ENCODE measurements around the gene DCHS2.

- TF ChIP-seq CTCF (IDR thresholded peaks at IDR 0.05) (no peak), POLR2A (IDR thresholded peaks at IDR 0.05) (no peak)
Observed at GRCh38 chr4:154345359-154345758, 146.2 kb downstream of the DCHS2 start.

Data from suprapubic skin (tissue), 3 donors.